Sigmoid colon (tissue), 7 donors: ENCODE measurements around the gene RAI14. TPM values are rescaled to one million over a fixed set of nuclear protein-coding genes. Genes with fewer than 3 reads are reported as not detected.

Experiments used
- DNase-seq: peaks from one replicate; pipeline ENCODE4 v3.0.0-alpha.2; 2019
- H3K27ac ChIP-seq, 4 donors: fragments of 200-600 bp; sonication (generic); one replicate each; pipeline ENCODE4 v1.5.1; 2016 to 2019; ENCODE audit warnings: mild to moderate bottlenecking in 1 of 4
- H3K27me3 ChIP-seq, 3 donors: fragments of 200-600 bp; sonication (generic); one replicate each; pipeline ENCODE4 v1.5.1; 2019; ENCODE audit warnings: mild to moderate bottlenecking in 1 of 3
- H3K36me3 ChIP-seq, 4 donors: fragments of 200-600 bp; sonication (generic); one replicate each; pipeline ENCODE4 v1.5.1; 2016 to 2019
- H3K4me1 ChIP-seq, 4 donors: fragments of 200-600 bp; sonication (generic); one replicate each; pipeline ENCODE4 v1.5.1; 2017 to 2019
- H3K4me3 ChIP-seq, 4 donors: fragments of 200-600 bp; sonication (generic); one replicate each; pipeline ENCODE4 v1.5.1; 2017 to 2019; ENCODE audit warnings: mild to moderate bottlenecking in 2 of 4, moderate library complexity in 1 of 4
- H3K9me3 ChIP-seq, 4 donors: fragments of 200-600 bp in 3 of 4; sonication (generic) in 3 of 4; one replicate each; pipeline versions ENCODE4 v1.5.1 to v1.6.1; 2013 to 2019
- EP300 ChIP-seq, 4 donors: sonication (generic); formaldehyde crosslinking; IDR thresholded peaks; one replicate each; pipeline ENCODE4 v1.6.1; 2017; ENCODE audit warnings: antibody characterized with exemption in 4 of 4
- intact Hi-C: fragments of 100-400 bp; cut with DNase I; formaldehyde crosslinking; loops from one replicate; pipeline ENCODE4 v1.15.1; 2023
- polyA plus RNA-seq, 3 donors: library from polyadenylated mRNA; stranded (reverse); fragments of 200-250 nt; gene quantifications; one replicate each; pipeline ENCODE4 v1.2.3, GENCODE V29; 2013
- total RNA-seq, 4 donors: library from RNA; depleted of rRNA; stranded (reverse); fragments of >200 nt; gene quantifications; one replicate each; pipeline ENCODE4 v1.1.0, GENCODE V29; 2016
- TF ChIP-seq, protein P1 (sequence below), 4 experiments: fragments of 450-650 bp in 3 of 4; fragments of 200-600 bp in 1 of 4; IDR thresholded peaks; one replicate each; pipeline ENCODE4 v1.5.1; 2016 to 2019; ENCODE audit warnings: antibody characterized with exemption in 4 of 4, mild to moderate bottlenecking in 3 of 4, moderate library complexity in 2 of 4
- donor health status: healthy with polysubstance abuse.
- donor health status: Bipolar disorder and iron deficiency.
- donor health status: healthy.

RAI14 gene
- total and polyA plus RNA-seq, 7 donors: 6.7 to 89.5 (median 23.4) TPM

DNA sequence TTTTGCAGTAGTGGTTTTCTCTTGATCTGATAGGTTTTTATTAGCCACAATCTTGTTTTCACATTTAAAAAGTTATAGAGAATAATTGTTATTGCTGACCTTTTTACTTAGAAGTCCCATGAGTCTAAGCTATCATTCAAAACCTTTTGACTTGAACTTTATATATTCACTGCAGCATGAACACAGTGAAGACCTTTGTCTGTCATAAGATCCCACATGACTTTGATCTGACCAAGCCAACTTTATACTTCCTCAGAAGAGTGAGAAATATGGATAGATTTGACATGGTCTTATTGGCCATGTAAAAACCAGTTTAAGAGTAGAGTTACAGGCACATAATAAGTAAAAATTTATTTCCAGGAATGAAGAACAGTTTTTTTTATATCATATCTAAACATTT lies 225.1 kb downstream of the RAI14 start:
- TF ChIP-seq, protein P1, sequence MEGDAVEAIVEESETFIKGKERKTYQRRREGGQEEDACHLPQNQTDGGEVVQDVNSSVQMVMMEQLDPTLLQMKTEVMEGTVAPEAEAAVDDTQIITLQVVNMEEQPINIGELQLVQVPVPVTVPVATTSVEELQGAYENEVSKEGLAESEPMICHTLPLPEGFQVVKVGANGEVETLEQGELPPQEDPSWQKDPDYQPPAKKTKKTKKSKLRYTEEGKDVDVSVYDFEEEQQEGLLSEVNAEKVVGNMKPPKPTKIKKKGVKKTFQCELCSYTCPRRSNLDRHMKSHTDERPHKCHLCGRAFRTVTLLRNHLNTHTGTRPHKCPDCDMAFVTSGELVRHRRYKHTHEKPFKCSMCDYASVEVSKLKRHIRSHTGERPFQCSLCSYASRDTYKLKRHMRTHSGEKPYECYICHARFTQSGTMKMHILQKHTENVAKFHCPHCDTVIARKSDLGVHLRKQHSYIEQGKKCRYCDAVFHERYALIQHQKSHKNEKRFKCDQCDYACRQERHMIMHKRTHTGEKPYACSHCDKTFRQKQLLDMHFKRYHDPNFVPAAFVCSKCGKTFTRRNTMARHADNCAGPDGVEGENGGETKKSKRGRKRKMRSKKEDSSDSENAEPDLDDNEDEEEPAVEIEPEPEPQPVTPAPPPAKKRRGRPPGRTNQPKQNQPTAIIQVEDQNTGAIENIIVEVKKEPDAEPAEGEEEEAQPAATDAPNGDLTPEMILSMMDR (IDR thresholded peaks at IDR 0.05): no peak
- TF ChIP-seq EP300 (IDR thresholded peaks at IDR 0.05): no peak
- no peak for DNase-seq
- H3K27ac ChIP-seq: no peak overlapping the region
- intact Hi-C loops: no loop called here
- H3K27me3 ChIP-seq: no peaks in the 10 kb centered on the region
- no peaks in the 10 kb centered on the region for H3K4me1 ChIP-seq
- no peaks in the 10 kb centered on the region for H3K36me3 ChIP-seq
- H3K9me3 ChIP-seq: peaks cover 0 to 7% (median 0%) of the 10 kb centered on the region in 4 donors
- H3K4me3 ChIP-seq: no peak overlapping the region

Other genes starting within 250 kb of the RAI14 start
- gene TTC23L, start 182.8 kb downstream of the RAI14 start, total RNA-seq: under 1 TPM in 3 of 4 donors, not detected in 1; 0.16 to 0.36 (median 0.28) TPM
- under 1 TPM in 1 of 3 donors, not detected in 2; 0.06 TPM for gene TTC23L, start 182.8 kb downstream of the RAI14 start, polyA plus RNA-seq